ENCODE results near the gene CCDC32.

The CCDC32 gene

DNA sequence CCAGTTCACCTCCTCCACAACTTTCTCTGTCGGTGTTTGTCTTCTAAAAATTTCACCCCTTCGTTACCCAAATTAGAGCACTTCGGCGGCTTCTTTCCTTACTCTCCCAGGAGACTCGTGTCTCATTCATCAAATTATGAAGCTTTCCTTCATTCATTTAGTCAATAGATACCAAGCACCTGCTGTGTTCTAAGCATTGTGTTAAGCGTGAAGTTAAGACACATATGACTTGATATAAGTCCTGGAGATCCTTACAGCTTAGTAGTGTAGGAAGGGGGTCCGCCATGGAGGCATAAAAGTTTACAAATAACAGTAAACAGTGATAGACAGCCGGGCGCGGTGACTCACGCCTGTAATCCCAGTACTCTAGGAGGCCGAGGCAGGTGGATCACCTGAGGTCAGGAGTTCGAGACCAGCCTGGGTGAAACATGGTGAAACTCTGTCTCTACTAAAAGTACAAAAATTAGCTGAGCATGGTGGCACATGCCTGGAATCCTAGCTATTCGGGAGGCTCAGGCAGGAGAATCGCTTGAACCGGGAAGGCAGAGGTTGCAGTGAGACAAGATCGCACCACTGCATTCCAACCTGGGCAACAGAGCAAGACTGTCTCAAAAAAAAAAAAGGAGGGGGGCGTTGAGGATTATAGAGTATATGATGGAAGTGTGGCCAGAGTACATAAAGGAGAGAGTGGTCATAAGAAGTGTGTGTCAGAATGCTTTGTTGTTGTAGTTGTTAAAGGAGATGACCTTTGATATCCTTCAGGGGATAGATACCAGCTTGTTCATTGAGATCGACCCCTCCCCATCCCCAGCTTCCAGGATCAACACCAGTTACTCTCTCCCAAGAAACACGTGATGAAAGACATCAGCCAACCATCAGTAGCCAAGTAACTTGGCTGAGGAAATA is 744 bp upstream of the CCDC32 start:
- no peak for DNase-seq (ENCODE audit: low spot score)

DNA sequence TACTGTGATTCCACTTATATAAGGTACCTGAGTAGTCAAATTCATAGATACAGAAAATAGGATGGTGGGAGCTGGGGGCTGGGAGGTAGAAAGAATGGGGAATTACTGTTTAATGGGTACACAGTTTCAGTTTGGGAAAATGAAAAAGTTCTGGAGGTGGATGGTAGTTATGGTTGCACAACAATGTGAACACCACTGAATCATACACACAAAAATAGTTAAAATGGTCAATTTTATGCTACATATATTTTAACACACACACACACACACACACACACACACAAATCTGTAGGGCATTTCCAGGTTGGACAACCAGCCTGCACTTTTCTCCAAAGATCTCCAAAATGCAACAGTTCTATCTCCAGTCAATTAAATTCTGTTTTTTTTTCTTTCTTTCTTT is 1.4 kb downstream of the CCDC32 start:
- no peak for DNase-seq (ENCODE audit: low spot score)

DNA sequence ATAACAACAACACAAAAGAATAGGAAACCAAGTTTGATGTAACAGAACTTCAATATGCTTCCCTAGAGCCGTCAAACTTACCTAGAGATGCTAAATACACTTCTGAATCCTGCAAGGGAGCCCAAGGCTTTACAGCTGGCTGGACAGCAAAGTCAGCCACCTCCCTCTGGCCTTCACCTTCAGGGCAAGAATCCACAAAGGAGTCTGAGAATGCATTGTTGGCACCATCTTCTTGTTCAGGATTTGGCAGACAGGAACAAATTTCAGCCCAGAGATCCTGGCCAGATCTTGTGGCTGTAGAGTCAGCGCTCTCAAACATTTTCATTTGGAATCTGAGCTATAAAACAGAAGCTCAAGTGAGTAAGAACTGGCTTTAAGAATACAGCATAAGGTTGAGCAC is 2.2 kb downstream of the CCDC32 start:
- no peak for DNase-seq (ENCODE audit: low spot score)

DNA sequence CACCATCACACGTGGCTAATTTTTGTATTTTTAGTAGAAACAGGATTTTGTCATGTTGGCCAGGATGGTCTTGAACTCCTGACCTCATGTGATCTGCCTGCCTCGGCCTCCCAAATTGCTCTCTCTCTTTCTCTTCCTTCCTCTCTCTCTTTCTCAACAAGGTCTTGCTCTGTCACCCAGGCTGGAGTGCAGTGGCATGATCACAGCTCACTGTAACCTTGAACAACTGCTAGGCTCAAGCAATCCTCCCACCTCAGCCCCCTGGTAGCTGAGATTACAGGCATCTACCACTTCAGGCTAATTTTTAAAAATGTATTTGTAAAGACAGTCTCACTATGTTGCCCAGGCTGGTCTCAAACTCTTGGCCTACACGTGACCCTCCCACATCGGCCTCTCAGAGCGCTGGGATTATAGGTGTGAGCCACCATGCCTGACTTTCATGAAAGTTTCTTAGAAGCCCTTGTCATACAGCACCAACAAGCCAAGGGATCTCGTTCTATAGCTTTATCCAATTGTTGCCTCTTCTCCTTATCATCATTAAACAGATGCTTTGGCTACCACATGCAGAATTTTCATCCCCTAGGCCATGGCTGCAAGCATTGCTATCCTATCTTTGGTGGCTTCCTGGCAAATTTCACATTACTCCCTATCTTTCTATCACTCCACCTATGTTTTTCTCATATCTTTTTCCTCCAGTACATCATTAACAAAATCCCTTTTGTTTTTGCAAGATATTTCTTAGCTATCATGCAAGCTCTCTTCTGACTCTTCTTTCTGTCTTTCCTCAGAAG is 5.7 kb downstream of the CCDC32 start:
- no peak for DNase-seq (ENCODE audit: low spot score)

DNA sequence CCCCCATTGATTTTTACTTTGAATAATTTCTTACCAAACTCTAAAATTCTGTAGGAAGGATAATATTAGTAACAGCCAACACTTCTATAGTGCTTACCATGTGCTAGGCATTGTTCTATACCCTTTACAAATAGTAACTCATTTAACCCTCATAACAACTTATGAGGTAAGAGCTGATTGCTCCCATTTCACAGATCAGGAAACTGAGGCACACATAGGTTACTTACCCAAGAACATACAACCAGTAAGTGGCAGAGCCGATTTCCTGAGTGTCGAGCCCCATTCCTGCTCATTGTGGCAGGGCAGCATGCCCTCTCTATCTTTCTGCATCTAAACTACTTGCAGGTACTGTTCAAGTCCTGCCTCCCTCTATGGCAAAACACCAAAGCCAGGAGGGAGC is 9.0 kb downstream of the CCDC32 start:
- no peak for DNase-seq (ENCODE audit: low spot score)

DNA sequence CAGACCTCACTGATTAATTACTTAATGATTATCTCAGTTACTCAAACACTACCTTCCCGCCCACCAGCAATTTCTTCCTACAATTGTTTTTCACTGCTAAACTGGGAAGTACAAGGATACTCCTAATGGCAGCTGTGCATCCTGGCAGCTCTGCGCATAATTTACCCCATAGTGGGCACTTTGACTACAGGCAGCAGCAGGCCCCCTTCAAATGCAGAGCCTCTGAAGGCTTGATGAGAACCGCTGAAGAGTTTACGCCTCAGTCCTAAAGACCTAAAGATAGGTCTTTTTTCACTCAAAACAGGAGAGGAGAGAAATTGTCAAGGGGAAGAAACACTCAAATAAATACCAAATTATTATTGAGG is 10.7 kb downstream of the CCDC32 start:
- DNase-seq (ENCODE audit: low spot score) = no peak

DNA sequence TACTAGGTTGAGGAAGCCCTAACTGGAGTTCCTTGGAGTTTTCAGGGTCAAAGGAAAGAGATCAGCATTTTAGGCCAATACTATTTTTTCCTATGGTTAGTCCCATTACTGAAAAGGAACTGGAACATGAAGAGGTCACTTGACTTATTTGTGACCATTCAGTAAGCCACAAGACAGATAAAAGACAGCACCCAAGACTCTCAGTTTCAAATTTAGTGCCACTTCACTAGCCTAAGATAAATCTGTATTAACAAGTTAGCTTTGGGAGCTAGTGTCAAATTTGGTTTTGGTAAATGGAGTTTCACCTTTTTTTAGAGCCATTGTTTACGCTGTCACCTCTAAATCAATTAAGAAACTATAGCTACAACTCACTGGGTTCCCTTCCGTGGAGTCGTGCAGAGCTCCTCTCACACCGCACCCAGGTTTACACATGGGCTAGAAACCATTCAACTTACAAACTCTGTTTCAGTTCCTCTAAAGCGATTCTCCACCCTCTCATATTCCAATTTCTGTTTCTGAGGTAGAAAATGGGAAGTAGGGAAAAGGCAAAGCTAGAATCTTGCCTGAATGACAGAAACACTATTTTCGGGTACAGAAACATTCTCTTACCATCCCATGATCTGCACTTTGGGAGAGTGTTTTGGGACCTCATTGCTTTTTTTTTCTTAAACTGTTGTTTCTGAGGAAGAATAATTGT is 14.4 kb downstream of the CCDC32 start:
- DNase-seq (ENCODE audit: low spot score) = no peak

DNA sequence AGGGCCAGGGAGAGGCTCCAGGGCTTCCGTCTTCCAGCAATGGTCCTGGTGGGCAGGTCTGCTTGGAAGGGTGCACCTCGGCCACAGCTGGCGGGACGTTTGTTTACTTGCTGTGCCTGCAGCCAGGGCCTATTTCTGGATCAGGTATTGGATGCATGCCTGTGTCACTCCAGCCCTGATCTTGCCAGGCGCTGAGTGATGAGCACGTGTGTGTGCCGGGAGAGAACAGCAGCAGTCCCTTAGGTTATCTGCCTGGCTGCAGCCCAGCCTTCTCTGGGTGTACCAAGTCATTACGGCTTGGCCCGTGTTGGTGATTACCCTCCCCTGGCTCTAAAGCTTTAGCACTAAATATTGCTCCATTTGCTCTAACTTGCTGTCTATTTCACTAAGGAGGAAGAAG is 14.9 kb downstream of the CCDC32 start:
- DNase-seq (ENCODE audit: low spot score) = no peak

DNA sequence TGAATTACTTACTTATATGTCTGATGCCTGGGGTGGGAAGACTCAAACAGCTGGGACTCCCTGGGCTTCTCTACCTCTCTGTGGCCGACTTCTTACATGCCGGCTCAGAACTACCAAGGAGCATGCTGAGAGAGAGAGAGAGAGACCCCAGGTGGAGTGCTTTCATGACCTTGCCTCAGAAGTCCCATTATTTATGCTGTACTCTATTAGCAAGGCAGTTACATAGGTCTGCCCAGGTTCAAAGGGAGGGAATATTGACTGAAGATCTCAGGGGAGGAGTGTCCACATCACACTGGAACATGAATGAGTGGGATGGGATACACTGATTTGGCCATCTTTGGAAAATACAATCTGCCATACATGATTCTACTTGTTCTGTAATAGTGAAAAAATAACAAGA is 16.2 kb downstream of the CCDC32 start:
- DNase-seq (ENCODE audit: low spot score) = no peak

DNA sequence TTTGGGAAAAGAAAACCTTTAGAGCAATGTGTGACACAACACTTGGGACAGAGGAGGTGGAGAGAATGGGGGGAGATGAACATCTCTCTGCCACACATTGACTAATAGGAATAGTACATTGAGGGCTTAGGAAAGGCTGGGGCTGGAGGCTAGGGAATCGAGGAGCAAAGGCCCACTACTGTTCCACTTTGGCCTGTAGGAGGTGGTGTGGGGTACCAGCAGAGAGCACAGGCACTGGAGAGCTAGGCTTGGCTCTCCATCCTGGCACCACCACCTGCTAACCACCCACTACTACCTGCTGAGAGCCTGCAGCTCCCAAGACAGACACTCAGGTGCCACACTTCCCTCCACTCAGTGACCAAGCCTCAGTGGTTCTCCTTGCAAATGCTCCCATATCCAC is 19.4 kb downstream of the CCDC32 start:
- DNase-seq (ENCODE audit: low spot score) = no peak

DNA sequence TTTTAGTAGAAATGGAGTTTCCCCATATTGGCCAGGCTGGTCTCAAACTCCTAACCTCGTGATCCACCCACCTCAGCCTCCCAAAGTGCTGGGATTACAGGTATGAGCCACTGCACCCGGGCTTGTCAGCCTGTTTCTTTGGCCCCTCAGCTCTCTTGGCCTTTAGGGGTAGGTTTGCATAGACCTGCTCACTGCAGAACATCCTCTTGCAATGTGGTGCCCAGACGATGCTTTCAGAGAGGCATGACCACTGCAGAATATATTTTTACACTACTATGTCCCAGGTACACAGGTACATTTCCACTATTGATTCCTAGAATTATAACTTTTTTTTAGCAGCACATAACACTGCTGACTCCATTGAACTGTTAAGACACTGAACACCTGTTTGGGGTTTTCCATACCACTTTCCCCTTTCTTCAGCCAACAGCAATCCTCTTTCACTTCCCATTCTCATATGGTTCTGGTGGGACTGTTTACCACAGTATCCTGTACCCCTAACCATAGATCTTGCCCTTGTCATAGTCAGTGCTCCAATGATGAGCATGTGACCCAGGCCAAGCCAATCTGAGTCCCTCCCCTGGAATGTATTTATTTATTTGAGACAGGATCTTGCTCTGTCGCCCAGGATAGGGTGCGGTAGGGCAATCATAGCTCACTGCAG is 21.1 kb downstream of the CCDC32 start:
- DNase-seq (ENCODE audit: low spot score) = no peak

DNA sequence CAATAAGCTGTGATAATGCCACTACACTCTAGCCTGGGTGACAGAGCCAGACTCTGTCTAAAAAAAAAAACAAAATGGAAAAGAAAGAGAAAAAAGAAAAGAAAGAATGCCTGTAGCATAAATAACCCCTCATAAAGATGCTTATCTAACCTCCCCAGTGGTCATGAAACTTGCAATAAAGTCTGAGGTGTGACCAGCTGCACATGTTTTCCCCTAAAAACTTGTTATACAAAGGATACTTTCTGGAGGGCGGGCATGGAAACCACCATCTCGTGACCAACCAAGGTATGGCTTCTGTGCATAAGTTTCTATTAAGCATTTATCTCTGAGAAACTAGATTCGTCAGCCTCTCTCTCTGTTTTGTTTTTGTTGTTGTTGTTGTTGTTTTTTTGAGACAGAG is 21.8 kb downstream of the CCDC32 start:
- no peak for DNase-seq (ENCODE audit: low spot score)

DNA sequence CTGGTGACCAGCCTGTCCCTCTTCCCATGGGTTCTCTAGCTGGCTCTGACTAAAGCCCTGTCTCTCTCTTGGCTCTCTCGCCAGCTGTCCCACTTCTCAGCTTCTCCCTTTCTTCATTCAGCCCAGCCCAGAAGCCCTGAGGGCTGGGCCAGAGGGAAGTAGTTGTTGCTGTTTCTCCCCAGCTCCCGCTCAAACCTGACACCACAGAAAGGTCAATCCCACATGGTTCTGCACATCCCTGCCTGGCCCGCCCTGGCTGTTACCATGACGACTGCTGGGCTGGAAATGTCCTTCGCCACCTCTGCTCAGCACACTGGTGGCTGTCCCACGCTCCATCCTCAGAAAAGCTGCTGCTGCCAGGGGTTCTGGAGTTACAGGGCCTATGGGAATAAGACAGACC is 25.9 kb downstream of the CCDC32 start:
- DNase-seq (ENCODE audit: low spot score) = no peak

DNA sequence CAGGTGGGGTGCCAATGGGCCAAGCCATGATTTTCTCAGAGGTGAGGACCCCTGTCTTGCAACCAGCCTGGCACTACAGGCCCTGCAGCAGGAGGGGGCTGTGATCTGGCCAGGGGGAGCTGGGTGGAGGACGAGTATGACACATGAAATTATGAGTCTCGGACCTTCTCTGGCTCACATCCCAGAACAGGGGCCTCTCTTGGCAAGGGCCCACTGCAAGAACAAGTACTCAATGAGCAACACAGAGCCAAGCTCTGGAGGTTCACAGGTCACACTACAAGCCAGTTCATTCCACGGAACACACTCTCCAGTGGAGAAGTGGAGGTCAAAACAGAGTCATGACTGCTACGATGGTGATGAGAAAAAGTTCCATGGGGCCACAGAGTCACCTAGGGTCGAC is 28.3 kb downstream of the CCDC32 start:
- DNase-seq (ENCODE audit: low spot score) = no peak

DNA sequence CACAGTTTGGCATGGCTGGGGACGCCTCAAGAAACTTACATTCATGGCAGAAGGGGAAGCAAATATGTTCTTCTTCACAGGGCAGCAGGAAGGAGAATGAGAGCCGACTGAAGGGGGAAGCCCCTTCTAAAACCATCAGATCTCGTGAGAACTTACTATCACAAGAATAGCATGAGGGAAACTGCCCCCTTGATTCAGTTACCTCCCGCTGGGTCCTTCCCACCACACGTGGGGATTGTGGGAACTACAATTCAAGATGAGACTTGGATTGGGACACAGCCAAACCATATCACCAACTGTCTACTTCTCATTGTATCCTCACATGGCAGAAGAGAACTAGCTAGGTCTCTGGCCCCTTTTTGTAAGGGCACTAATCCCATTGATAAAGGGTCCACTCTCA is 30.5 kb downstream of the CCDC32 start:
- DNase-seq (ENCODE audit: low spot score) = no peak

DNA sequence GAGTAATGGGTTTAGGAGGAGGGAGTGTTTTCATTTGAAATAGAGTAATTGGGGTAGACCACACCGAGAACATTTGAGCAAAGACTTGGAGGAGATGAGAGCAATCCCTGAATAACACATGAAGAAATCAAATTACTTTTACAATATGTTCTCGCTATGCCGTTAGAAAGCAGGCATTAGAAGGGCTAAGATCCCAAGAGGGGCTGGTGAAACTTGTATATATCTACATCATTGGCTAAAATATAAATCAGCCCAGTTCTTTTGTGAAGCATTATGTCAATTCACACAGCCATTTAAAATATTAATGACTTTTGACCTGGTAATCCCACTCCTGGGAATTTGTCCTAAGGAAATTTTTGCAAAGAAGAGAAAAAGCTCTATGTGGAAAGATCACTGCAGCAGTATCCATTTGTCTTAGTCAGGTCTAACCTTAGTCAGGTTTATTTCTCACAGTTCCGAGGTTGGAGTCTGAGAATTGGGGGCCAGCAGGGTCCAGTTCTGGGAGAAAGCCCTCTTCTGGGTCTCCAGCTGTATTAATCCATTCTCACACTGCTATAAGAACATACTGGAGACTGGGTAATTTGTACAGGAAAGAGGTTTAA is 31.0 kb downstream of the CCDC32 start:
- DNase-seq (ENCODE audit: low spot score) = no peak

DNA sequence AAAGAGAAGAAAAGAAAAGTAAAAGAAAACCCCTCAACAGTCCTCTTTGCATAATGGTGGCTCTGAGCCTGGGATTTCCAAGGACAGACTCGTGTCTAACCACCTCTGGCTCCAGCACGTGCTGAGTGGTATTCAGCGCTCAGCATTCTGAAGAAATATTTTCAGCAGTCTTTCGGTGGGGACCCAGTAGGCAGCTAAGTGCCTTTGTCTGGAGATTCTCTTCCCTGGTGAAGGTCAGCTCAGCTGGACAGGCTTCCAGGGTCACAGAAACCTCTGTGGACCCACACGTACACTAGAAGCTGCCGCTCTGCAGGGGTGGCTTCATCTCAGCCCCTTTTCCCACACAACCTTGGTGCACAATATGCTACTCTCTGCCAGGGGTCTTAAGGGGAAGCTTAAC is 36.0 kb downstream of the CCDC32 start:
- DNase-seq (ENCODE audit: low spot score) = no peak

DNA sequence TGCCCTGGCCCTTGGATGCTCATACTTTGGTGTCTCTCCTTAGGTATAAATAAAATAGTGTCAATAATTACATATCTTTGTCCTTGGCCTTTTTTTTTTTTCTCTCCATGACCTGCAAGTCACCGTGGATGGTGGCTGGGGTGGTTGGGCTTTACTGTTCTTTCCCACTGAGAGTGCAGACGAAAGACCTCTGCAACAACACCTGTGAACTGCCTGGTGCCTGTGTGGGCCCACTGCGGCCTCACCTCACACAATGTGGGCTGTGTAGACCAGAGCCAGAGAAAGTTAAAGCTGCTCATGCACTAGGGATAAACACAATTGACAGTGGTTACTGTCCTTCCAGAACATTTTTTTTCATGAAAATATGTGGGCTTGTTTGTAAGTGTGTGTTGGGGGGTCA is 39.0 kb downstream of the CCDC32 start:
- DNase-seq (ENCODE audit: low spot score) = no peak

DNA sequence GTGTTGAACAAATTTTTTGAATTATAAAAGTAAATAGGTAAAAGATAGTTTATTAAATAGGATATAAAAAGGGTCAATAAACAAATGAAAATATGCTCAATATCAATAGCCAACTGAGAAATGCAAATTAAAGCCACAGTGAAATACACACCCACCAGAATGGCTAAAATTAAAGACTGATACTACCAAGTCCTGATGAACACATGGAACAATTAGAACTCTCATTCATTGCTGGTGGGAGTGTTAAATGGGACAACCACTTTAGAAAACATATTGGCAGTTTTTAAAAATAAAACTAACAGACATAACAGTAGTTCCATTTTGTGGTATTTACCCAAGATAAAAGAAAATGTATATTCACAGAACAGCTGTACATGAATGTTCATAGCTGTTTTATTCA is 41.2 kb downstream of the CCDC32 start:
- DNase-seq (ENCODE audit: low spot score) = no peak

DNA sequence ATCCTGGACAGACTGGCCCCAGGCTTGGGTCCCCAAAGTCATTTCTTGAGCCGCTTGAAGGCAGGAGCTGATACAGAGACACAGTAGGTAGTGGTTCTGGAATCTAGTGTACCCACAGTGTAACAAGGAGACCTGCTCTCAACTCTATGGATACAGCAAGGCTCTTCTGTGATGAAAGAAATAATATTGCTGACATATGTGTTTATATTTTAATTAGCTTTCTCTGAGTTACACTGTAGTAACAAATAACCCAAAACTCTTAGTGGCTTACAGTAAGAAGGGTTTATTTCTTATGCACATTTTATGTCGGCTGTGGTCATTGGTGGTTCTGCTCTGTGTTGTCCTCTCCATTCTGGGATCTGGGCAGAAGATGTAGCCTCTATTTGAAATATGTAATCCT is 48.5 kb downstream of the CCDC32 start:
- no peak for DNase-seq (ENCODE audit: low spot score)

DNA sequence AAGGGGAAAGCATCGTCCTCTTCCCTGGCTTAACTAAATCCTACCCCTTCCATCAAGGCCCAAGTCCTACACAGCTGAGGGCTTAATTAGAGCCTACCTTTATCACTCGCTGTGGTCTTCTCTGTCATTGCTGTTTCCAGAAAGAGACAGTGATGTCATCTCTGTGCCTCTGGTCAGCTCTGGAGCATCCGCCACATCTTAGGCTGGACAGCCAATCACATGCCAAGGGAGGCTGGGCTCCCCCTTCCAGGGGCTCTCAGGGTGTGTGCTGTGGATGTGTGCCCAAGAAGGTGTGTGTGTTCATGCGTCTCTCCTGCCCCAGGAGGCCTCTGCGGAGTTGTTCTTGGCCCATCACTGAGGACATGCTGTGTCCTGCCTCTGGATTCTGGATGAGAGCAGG is 51.2 kb downstream of the CCDC32 start:
- DNase-seq (ENCODE audit: low spot score) = no peak

DNA sequence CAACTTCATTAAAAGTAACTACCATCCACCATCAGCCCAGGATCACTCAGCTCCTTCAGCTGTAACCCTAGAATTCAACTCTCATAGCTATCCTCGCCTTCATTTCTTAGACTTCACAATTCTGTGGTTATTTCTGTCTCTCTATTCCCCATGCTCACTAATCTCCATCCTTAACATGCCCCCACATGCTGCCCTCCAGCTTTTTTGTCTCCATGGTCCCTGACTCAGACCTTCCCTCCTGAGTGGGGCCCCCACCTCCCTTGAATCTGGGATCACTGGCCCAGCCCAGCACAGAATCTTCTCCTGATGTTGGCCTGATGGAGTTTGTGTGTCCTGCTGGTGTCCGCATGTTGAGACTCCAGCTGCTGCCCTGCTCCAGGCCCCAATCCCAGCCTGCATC is 52.4 kb downstream of the CCDC32 start:
- DNase-seq (ENCODE audit: low spot score) = no peak
